ENCODE results near the gene TNS1.

DNA sequence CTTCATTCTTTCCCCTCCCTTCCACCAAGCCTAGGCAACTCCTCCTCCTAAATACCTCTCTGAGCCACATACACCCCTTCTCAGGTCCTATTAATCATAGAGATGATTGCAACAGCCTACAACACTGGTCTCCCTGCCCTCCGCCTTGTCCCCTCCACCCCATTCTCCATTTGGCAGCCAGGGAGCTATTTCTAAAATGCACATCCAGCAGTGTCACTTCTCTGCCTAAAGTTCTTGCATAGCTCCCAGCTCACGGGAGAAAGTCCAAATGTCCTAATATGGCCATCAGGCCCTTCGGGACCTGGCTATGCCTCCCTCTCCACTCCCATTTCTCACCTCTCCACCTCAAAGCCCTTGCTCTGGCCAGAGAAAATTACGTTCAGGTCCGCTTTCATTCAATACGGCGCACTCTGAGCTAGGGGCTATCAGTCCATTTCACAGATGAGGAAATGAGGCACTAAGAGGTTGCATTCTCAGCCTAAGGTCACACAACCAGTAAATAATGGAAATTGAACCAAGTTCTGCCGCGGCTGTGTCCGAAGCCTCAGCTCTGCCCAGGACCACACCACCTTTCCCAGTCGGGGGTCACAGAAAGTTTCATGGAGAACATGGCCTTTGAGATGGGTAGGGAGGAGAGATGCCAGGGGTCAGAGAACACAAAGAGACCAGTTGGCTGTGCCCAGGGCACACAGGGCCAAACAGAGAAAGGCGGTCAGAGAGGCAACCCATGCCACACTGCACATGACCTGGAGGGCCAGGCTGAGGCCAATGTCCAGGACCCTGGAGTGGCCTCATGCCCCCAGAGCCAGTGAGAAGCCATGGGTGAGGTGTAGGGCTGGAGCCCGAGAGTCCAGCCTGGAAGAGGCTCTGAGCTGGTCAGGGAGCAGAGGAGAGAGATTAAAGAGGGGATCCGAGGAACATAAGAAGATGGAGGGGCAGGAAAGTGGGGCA is 72.8 kb downstream of the TNS1 start:
- TF ChIP-seq, protein P1, sequence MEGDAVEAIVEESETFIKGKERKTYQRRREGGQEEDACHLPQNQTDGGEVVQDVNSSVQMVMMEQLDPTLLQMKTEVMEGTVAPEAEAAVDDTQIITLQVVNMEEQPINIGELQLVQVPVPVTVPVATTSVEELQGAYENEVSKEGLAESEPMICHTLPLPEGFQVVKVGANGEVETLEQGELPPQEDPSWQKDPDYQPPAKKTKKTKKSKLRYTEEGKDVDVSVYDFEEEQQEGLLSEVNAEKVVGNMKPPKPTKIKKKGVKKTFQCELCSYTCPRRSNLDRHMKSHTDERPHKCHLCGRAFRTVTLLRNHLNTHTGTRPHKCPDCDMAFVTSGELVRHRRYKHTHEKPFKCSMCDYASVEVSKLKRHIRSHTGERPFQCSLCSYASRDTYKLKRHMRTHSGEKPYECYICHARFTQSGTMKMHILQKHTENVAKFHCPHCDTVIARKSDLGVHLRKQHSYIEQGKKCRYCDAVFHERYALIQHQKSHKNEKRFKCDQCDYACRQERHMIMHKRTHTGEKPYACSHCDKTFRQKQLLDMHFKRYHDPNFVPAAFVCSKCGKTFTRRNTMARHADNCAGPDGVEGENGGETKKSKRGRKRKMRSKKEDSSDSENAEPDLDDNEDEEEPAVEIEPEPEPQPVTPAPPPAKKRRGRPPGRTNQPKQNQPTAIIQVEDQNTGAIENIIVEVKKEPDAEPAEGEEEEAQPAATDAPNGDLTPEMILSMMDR (IDR thresholded peaks at IDR 0.05; ENCODE audit: low read length) = no peak
- TF ChIP-seq EZH2phosphoT487 (IDR thresholded peaks at IDR 0.05; ENCODE audit: low read length) (no peak), EZH2 (optimal IDR thresholded peaks at IDR 0.05; ENCODE audit: low read depth, low read length) (no peak)

Data from MM.1S (cell line).